NB4 (cell line): ENCODE results near the gene SLC30A2.

Source experiments
- DNase-seq: peaks from one replicate; pipeline ENCODE4 v3.0.0; 2010; ENCODE audit warnings: low read depth
- H3K4me3 ChIP-seq: one replicate; pipeline ENCODE4 v1.5.1; 2011; ENCODE audit warnings: mild to moderate bottlenecking, low read depth, low read length, moderate library complexity
- CTCF ChIP-seq: IDR thresholded peaks from one replicate; pipeline ENCODE4 v1.5.1; 2012; ENCODE audit warnings: low read depth, low read length
- MAX ChIP-seq: IDR thresholded peaks from 2 replicates; pipeline ENCODE4 v1.6.1; 2011; ENCODE audit warnings: low read depth, low read length
- MYC ChIP-seq: IDR thresholded peaks from 2 replicates; pipeline ENCODE4 v1.6.1; 2011; ENCODE audit warnings: low read depth, low read length
- POLR2A ChIP-seq: IDR thresholded peaks from 2 replicates; pipeline ENCODE4 v1.6.1; 2011; ENCODE audit warnings: mild to moderate bottlenecking; ENCODE audit not compliant: insufficient read length; ENCODE audit errors: extremely low read depth

Gene SLC30A2

GRCh38 chr1:26015358-26015757 lies 30.6 kb downstream of the SLC30A2 start:
- no peak for TF ChIP-seq MYC
- TF ChIP-seq POLR2A: no peak
- TF ChIP-seq CTCF: no peak
- TF ChIP-seq MAX: no peak
- H3K4me3 ChIP-seq: no peak overlapping the region
- DNase-seq: peak; percentile 93

DNA sequence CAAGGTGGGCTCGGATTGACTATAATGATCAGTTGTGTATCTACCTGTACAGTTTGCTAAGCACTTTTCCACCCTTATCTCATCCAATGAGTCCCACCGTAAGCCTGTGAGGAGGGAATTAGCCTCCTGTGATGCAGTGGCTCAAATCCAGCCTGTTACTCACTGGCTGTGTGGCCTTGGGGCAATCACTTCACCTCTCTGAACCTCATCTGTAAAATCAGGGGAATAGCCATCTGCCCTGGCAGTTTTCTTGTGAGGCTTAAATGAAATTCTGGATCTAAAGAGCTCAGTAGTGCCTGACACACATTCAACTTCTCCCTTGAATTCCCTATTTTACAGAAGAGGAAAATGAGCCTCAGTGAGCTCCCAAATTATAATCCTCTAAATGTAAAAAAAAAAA lies 31.7 kb downstream of the SLC30A2 start:
- DNase-seq: no peak
- H3K4me3 ChIP-seq: no peak overlapping the region
- TF ChIP-seq POLR2A (no peak), MAX (no peak), CTCF (no peak), MYC (no peak)

- TF ChIP-seq POLR2A (no peak), MAX (no peak), MYC (no peak), CTCF (no peak)
- no peak for DNase-seq
- H3K4me3 ChIP-seq: no peak overlapping the region
Observed at GRCh38 chr1:26012864-26013263, 33.1 kb downstream of the SLC30A2 start.

GRCh38 chr1:26010825-26011224 lies 35.1 kb downstream of the SLC30A2 start:
- no peak overlapping the region for H3K4me3 ChIP-seq
- no peak for DNase-seq
- TF ChIP-seq POLR2A (no peak), MYC (no peak), CTCF (no peak), MAX (no peak)

GRCh38 chr1:26009796-26010447 lies 36.0 kb downstream of the SLC30A2 start:
- H3K4me3 ChIP-seq: no peak overlapping the region
- DNase-seq: peak; percentile 49
- TF ChIP-seq MAX (no peak), CTCF (peak; percentile 14), MYC (no peak), POLR2A (no peak)

DNA sequence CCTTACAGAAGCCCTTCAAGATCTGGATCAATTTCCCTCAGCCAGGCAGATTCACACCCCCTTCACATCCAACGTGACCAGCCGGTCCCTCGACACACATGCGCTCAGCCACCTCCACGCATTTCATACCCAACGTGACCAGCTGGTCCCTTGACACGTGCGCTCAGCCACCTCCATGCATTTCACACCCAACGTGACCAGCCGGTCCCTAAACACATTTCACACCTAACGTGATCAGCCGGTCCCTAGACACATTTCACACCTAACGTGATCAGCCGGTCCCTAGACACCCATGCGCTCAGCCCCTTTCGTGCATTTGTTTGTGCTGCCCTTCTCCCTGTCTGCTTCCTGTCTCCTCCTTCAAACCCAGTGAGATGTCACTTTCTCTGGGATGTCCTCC lies 39.2 kb downstream of the SLC30A2 start:
- no peak overlapping the region for H3K4me3 ChIP-seq
- DNase-seq: no peak
- TF ChIP-seq MYC (no peak), CTCF (no peak), POLR2A (no peak), MAX (no peak)
